Fibroblast of lung (primary cell): ENCODE results near the gene STX1B. TPM values are rescaled to one million over a fixed set of nuclear protein-coding genes. Genes with fewer than 3 reads are reported as not detected.
A peak's percentile ranks its signal among the peaks of the same experiment; 100 is the strongest.

Source experiments
- DNase-seq, 2 donors: peaks; one replicate each; pipeline versions ENCODE4 v3.0.0 to v3.0.0-alpha.2; 2010; ENCODE audit warnings: low read depth in 2 of 2
- H2AFZ ChIP-seq: 2 replicates; pipeline ENCODE4 v1.5.1; 2012; ENCODE audit warnings: low read length, control low read depth, inconsistent platforms
- H3K27ac ChIP-seq: 2 replicates; pipeline ENCODE4 v1.5.1; 2011; ENCODE audit warnings: low read length, control low read depth; ENCODE audit not compliant: insufficient read depth
- H3K27me3 ChIP-seq: 2 replicates; pipeline ENCODE4 v1.5.1; 2011; ENCODE audit warnings: mild to moderate bottlenecking, low read length; ENCODE audit not compliant: control insufficient read depth, insufficient read depth
- H3K36me3 ChIP-seq: 2 replicates; pipeline ENCODE4 v1.5.1; 2011; ENCODE audit warnings: low read length; ENCODE audit not compliant: control insufficient read depth, insufficient read depth
- H3K4me1 ChIP-seq: 2 replicates; pipeline ENCODE4 v1.5.1; 2011; ENCODE audit warnings: low read length; ENCODE audit not compliant: control insufficient read depth, insufficient read depth; ENCODE audit errors: extremely low read depth
- H3K4me2 ChIP-seq: 2 replicates; pipeline ENCODE4 v1.5.1; 2011; ENCODE audit warnings: low read length, control low read depth; ENCODE audit not compliant: insufficient read depth; ENCODE audit errors: extremely low read depth
- H3K4me3 ChIP-seq, 4 experiments: fragments of 200-600 bp in 1 of 4; sonication (generic) in 1 of 4; replicated peaks in 1 of 4; 2 replicates each; pipeline ENCODE4 v1.5.1; 2011 to 2016; ENCODE audit warnings: low read length in 4 of 4, low read depth in 3 of 4, mild to moderate bottlenecking in 3 of 4, control low read depth in 2 of 4, inconsistent platforms in 1 of 4, mixed read lengths in 1 of 4; ENCODE audit not compliant: insufficient read depth in 1 of 4; ENCODE audit errors: control extremely low read depth in 1 of 4
- H3K79me2 ChIP-seq: 2 replicates; pipeline ENCODE4 v1.5.1; 2012; ENCODE audit warnings: mild to moderate bottlenecking, low read length, inconsistent platforms; ENCODE audit not compliant: control insufficient read depth, insufficient read depth
- H3K9ac ChIP-seq: 2 replicates; pipeline ENCODE4 v1.5.1; 2011; ENCODE audit warnings: mild to moderate bottlenecking, low read length, control low read depth; ENCODE audit not compliant: insufficient read depth
- H3K9me3 ChIP-seq: 2 replicates; pipeline ENCODE4 v1.5.1; 2012; ENCODE audit warnings: low read depth, low read length; ENCODE audit not compliant: control insufficient read depth, insufficient read depth
- H4K20me1 ChIP-seq: 2 replicates; pipeline ENCODE4 v1.5.1; 2011; ENCODE audit warnings: low read length; ENCODE audit not compliant: control insufficient read depth, insufficient read depth; ENCODE audit errors: extremely low read depth
- CTCF ChIP-seq, 2 donors: IDR thresholded peaks in 1 of 2; conservative IDR thresholded peaks in 1 of 2; 1 replicate in 1 of 2; 2 replicates in 1 of 2; pipeline ENCODE4 v1.5.1; 2011 to 2012; ENCODE audit warnings: low read length in 2 of 2, control low read depth in 1 of 2, inconsistent platforms in 1 of 2, low read depth in 1 of 2, mild to moderate bottlenecking in 1 of 2
- EZH2 ChIP-seq: IDR thresholded peaks from 2 replicates; pipeline ENCODE4 v1.5.1; 2012; ENCODE audit warnings: low read length, control low read depth, mild to moderate bottlenecking; ENCODE audit errors: missing control alignments
- polyA plus RNA-seq, 2 donors: library from polyadenylated mRNA; depleted of rRNA in 1 of 2; stranded (reverse) in 1 of 2; unstranded in 1 of 2; fragments of >200 nt; gene quantifications; 2 replicates each; pipeline ENCODE4 v1.2.1, GENCODE V29; 2011 to 2012; ENCODE audit warnings: missing spikeins in 1 of 2
- total RNA-seq: library from RNA; depleted of rRNA; stranded (reverse); fragments of >200 nt; gene quantifications from 2 replicates; pipeline ENCODE4 v1.2.1, GENCODE V29; 2014

Gene STX1B
- total and polyA plus RNA-seq, 2 donors (not counting 1 experiment from before 2014, with no cell fraction given): 1.3 to 2.1 TPM

GRCh38 chr16:30980434-30980833 is 30.0 kb downstream of the STX1B start:
- H3K4me3 ChIP-seq: no peak overlapping the region
- no peak overlapping the region for H2AFZ ChIP-seq
- DNase-seq: no peak
- no peaks in the 10 kb centered on the region for H3K9me3 ChIP-seq
- no peaks in the 10 kb centered on the region for H3K27me3 ChIP-seq
- H3K4me2 ChIP-seq: no peak overlapping the region
- H3K9ac ChIP-seq: peak overlapping the region; percentile 2
- peaks cover 4% of the 10 kb centered on the region for H3K4me1 ChIP-seq
- no peak overlapping the region for H3K27ac ChIP-seq
- peaks cover 24% of the 10 kb centered on the region for H3K36me3 ChIP-seq
- no peak for TF ChIP-seq CTCF (conservative IDR thresholded peaks at IDR 0.05 in 1 of 2, IDR thresholded peaks at IDR 0.05 in 1 of 2; ENCODE audit: low read depth in 1 of 2, low read length in 2 of 2)
- no peaks in the 10 kb centered on the region for H4K20me1 ChIP-seq
- H3K79me2 ChIP-seq: no peaks in the 10 kb centered on the region

GRCh38 chr16:30980023-30980371 is 30.4 kb downstream of the STX1B start:
- H3K36me3 ChIP-seq: peaks cover 24% of the 10 kb centered on the region
- H4K20me1 ChIP-seq: no peaks in the 10 kb centered on the region
- no peak for TF ChIP-seq EZH2
- TF ChIP-seq CTCF (conservative IDR thresholded peaks at IDR 0.05 in 1 of 2, IDR thresholded peaks at IDR 0.05 in 1 of 2; ENCODE audit: low read depth in 1 of 2, low read length in 2 of 2): no peak
- H3K27me3 ChIP-seq: no peaks in the 10 kb centered on the region
- H2AFZ ChIP-seq: no peak overlapping the region
- no peaks in the 10 kb centered on the region for H3K4me1 ChIP-seq
- H3K9ac ChIP-seq: peak overlapping the region; percentile 2
- DNase-seq: no peak
- H3K4me3 ChIP-seq: no peak overlapping the region
- H3K79me2 ChIP-seq: no peaks in the 10 kb centered on the region
- H3K9me3 ChIP-seq: no peaks in the 10 kb centered on the region
- no peak overlapping the region for H3K27ac ChIP-seq
- H3K4me2 ChIP-seq: no peak overlapping the region

- Histone ChIP-seq H3K79me2 (no peaks in the 10 kb centered on the region), H3K4me3 (no peak overlapping the region), H2AFZ (no peak overlapping the region), H3K4me1 (no peaks in the 10 kb centered on the region), H3K27ac (no peak overlapping the region), H4K20me1 (no peaks in the 10 kb centered on the region), H3K4me2 (no peak overlapping the region), H3K9ac (no peak overlapping the region), H3K27me3 (no peaks in the 10 kb centered on the region), H3K9me3 (no peaks in the 10 kb centered on the region), H3K36me3 (peaks cover 22% of the 10 kb centered on the region)
- no peak for DNase-seq
- no peak for TF ChIP-seq EZH2
- TF ChIP-seq CTCF (conservative IDR thresholded peaks at IDR 0.05 in 1 of 2, IDR thresholded peaks at IDR 0.05 in 1 of 2; ENCODE audit: low read depth in 1 of 2, low read length in 2 of 2): no peak
Measured at GRCh38 chr16:30979170-30980022, 31.0 kb downstream of the STX1B start.
